ENCODE data around the gene OR52D1.

Gene OR52D1

DNA sequence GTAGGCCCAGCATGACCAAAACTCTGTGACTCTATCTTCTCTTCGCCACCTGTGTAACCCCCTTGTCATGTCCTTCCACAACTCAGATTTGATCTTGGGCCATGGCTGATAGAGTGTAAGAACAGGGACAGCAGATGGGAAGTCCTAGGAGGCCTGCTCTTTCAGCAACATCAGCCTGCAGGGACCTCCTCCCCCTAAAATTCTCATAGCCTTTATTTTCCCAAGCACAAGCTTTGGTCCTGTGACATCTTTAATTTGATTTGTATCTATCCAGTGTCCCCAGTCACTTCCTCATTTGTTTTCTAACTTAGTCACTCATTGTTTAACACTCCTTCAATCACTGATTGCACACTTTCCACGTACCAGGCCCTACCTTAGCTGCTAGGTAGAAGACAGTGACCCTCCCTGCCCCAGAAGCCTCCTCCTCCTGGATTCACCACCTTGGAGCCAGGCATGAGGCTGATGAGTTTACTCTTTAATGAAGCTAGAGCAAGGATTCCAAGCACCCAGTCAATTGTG is 16.0 kb downstream of the OR52D1 start:
- TF ChIP-seq POLR2A (IDR thresholded peaks at IDR 0.05; ENCODE audit: extremely low read depth, insufficient read length): no peak
- no peak for DNase-seq (ENCODE audit: low read depth)
- H3K4me3 ChIP-seq (ENCODE audit: low read depth, low read length): no peak overlapping the region

GRCh38 chr11:5505363-5506048 is 17.0 kb downstream of the OR52D1 start:
- DNase-seq (ENCODE audit: low read depth): no peak
- TF ChIP-seq MAX (IDR thresholded peaks at IDR 0.05; ENCODE audit: low read depth, low read length) (no peak), MYC (IDR thresholded peaks at IDR 0.05; ENCODE audit: low read depth, low read length) (no peak), POLR2A (IDR thresholded peaks at IDR 0.05; ENCODE audit: extremely low read depth, insufficient read length) (no peak), CTCF (IDR thresholded peaks at IDR 0.05; ENCODE audit: low read depth, low read length) (no peak)
- no peak overlapping the region for H3K4me3 ChIP-seq (ENCODE audit: low read depth, low read length)

DNA sequence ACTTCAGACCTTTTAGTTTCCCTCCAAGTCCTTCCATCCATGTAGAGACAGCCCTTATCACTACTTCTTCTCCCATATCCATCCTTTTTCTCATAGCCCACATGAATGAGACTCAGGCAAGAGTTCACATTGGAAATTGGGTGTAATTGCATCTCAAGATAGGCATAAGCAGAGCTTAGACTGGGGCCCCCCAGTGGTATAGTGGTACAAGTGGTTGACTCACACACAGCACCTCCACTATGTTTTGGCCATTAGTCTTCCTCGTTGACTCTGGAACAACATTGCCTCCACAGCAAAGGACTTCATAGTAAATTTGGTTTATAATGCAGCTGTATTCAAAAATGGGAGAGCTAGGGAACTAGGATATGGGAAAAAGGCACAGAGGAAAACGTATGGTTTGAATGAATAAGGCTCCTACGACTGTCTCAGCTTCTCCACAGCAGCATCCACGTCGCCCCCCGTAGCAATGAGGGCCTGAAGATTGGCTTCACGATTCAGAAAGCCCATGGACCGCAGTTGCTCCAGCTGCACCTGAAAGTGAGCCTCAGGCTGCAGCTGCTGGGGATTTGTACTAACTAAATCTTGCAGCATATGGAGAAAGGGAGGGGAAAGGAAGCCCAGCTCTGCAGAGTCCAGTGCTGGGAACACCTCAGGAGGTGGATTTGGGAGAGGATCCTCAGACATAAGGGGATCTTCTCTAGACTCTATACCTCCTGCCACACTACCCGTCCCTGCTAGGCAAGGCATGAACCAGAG is 18.9 kb downstream of the OR52D1 start:
- DNase-seq (ENCODE audit: low read depth): no peak
- H3K4me3 ChIP-seq (ENCODE audit: low read depth, low read length): no peak overlapping the region
- TF ChIP-seq CTCF (IDR thresholded peaks at IDR 0.05; ENCODE audit: low read depth, low read length): no peak
- TF ChIP-seq MAX (IDR thresholded peaks at IDR 0.05; ENCODE audit: low read depth, low read length): no peak
- TF ChIP-seq MYC (IDR thresholded peaks at IDR 0.05; ENCODE audit: low read depth, low read length): no peak
- TF ChIP-seq POLR2A (IDR thresholded peaks at IDR 0.05; ENCODE audit: extremely low read depth, insufficient read length): no peak

DNA sequence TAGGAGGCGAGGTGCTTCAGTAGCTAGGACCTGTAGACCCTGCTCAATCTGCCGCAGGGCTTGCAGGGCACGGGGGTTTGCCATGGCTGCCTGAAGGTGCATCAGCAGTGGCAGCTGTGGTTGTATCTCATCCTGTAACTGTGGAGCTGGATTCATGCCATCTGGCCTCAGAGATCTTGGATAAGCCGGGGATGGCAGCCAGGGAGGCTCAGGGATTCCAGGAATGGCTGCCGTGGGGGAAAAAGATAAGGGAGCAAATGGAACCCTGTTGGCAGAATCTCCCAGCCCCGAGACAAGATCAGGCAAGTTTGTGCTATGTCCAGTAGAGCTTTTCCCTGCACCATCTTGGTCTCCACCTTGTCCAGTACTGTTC is 19.4 kb downstream of the OR52D1 start:
- TF ChIP-seq POLR2A (IDR thresholded peaks at IDR 0.05; ENCODE audit: extremely low read depth, insufficient read length): no peak
- no peak for TF ChIP-seq MYC (IDR thresholded peaks at IDR 0.05; ENCODE audit: low read depth, low read length)
- no peak for TF ChIP-seq MAX (IDR thresholded peaks at IDR 0.05; ENCODE audit: low read depth, low read length)
- TF ChIP-seq CTCF (IDR thresholded peaks at IDR 0.05; ENCODE audit: low read depth, low read length): no peak
- no peak for DNase-seq (ENCODE audit: low read depth)
- no peak overlapping the region for H3K4me3 ChIP-seq (ENCODE audit: low read depth, low read length)

- no peak overlapping the region for H3K4me3 ChIP-seq (ENCODE audit: low read depth, low read length)
- DNase-seq (ENCODE audit: low read depth): no peak
- TF ChIP-seq MYC (IDR thresholded peaks at IDR 0.05; ENCODE audit: low read depth, low read length) (no peak), MAX (IDR thresholded peaks at IDR 0.05; ENCODE audit: low read depth, low read length) (no peak), POLR2A (IDR thresholded peaks at IDR 0.05; ENCODE audit: extremely low read depth, insufficient read length) (no peak)
Measured at GRCh38 chr11:5508605-5509004, 20.1 kb downstream of the OR52D1 start.

GRCh38 chr11:5509803-5510202 is 21.3 kb downstream of the OR52D1 start, which contains the start of gene UBQLN3:
TSS of gene UBQLN3 (minus strand) at chr11:5509957. CDS start at chr11:5509558, 399 bp downstream.
- no peak for TF ChIP-seq POLR2A (IDR thresholded peaks at IDR 0.05; ENCODE audit: extremely low read depth, insufficient read length)
- no peak for TF ChIP-seq MAX (IDR thresholded peaks at IDR 0.05; ENCODE audit: low read depth, low read length)
- TF ChIP-seq CTCF (IDR thresholded peaks at IDR 0.05; ENCODE audit: low read depth, low read length): no peak
- TF ChIP-seq MYC (IDR thresholded peaks at IDR 0.05; ENCODE audit: low read depth, low read length): no peak
- no peak for DNase-seq (ENCODE audit: low read depth)
- no peak within 1 kb of the TSS for H3K4me3 ChIP-seq (ENCODE audit: low read depth, low read length)
